A549 (cell line): ENCODE results near the gene KANK2.
A peak's percentile ranks its signal among the peaks of the same experiment; 100 is the strongest.

Experiments used
- BCL3 ChIP-seq: fragments of >200 bp; sonication (Bioruptor Twin); formaldehyde crosslinking; IDR thresholded peaks from 3 replicates; pipeline ENCODE4 v1.6.1; 2016
- CTCF ChIP-seq: fragments of >200 bp; sonication (Bioruptor Twin); formaldehyde crosslinking; IDR thresholded peaks from 3 replicates; pipeline ENCODE4 v1.5.1; 2016
- HDAC2 ChIP-seq: fragments of 200-600 bp; sonication (generic); IDR thresholded peaks from 2 replicates; pipeline ENCODE4 v1.6.1; 2016
- MAFK ChIP-seq: fragments of 450-650 bp; IDR thresholded peaks from 2 replicates; pipeline ENCODE4 v1.6.1; 2014; ENCODE audit not compliant: partially characterized antibody
- NR3C1 ChIP-seq: fragments of >200 bp; sonication (Bioruptor Twin); formaldehyde crosslinking; IDR thresholded peaks from 3 replicates; pipeline ENCODE4 v1.6.1; 2017
- PBX3 ChIP-seq: IDR thresholded peaks from 2 replicates; pipeline ENCODE4 v1.6.1; 2012
- POLR2A ChIP-seq: IDR thresholded peaks from 2 replicates; pipeline ENCODE4 v1.6.1; 2012; ENCODE audit warnings: mild to moderate bottlenecking, low read length
- RAD21 ChIP-seq, 2 experiments: fragments of >200 bp in 1 of 2; sonication (Bioruptor Twin) in 1 of 2; formaldehyde crosslinking in 1 of 2; IDR thresholded peaks in 1 of 2; conservative IDR thresholded peaks in 1 of 2; 2 replicates in 1 of 2; 3 replicates in 1 of 2; pipeline ENCODE4 v1.6.1; 2012 to 2018; ENCODE audit warnings: inconsistent platforms in 1 of 2
- RCOR1 ChIP-seq: fragments of 150-350 bp; IDR thresholded peaks from 2 replicates; pipeline ENCODE4 v1.6.1; 2014; ENCODE audit warnings: antibody characterized with exemption, low read length, low read depth
- REST ChIP-seq: fragments of 200-600 bp; sonication (generic); IDR thresholded peaks from 2 replicates; pipeline ENCODE4 v1.6.1; 2016; ENCODE audit warnings: antibody characterized with exemption, mild to moderate bottlenecking, moderate library complexity
- RNF2 ChIP-seq: fragments of 200-600 bp; sonication (generic); IDR thresholded peaks from 2 replicates; pipeline ENCODE4 v1.6.1; 2016; ENCODE audit warnings: low read depth, mild to moderate bottlenecking, antibody characterized with exemption, moderate library complexity, borderline replicate concordance
- TP53 ChIP-seq: fragments of 250-450 bp; sonication (Bioruptor Pico); IDR thresholded peaks from 2 replicates; pipeline ENCODE4 v1.5.0; 2021; ENCODE audit warnings: mild to moderate bottlenecking, moderate library complexity
- USF2 ChIP-seq: fragments of 450-650 bp; IDR thresholded peaks from 2 replicates; pipeline ENCODE4 v1.6.1; 2014; ENCODE audit warnings: antibody characterized with exemption

GRCh38 chr19:11137542-11138384, 59.6 kb downstream of the KANK2 start:
- TF ChIP-seq CTCF (peak; percentile 76), POLR2A (peak; percentile 22; the same call in 1 of the 2 replicates), REST (no peak), RAD21 (conservative IDR thresholded peaks at IDR 0.05 in 1 of 2, IDR thresholded peaks at IDR 0.05 in 1 of 2) (peak; percentile 85 to 92), MAFK (peak; percentile 18), USF2 (no peak), HDAC2 (no peak), BCL3 (no peak), RNF2 (no peak), NR3C1 (no peak), PBX3 (peak; percentile 15; the same call in 1 of the 2 replicates), RCOR1 (no peak), TP53 (CRISPR knock-in tag) (no peak)
